ENCODE measurements around the gene ATXN10. TPM values are rescaled to one million over a fixed set of nuclear protein-coding genes. Genes with fewer than 3 reads are reported as not detected.

ATXN10 gene
- total RNA-seq, 1 donor from 2014 or later = 106 TPM

DNA sequence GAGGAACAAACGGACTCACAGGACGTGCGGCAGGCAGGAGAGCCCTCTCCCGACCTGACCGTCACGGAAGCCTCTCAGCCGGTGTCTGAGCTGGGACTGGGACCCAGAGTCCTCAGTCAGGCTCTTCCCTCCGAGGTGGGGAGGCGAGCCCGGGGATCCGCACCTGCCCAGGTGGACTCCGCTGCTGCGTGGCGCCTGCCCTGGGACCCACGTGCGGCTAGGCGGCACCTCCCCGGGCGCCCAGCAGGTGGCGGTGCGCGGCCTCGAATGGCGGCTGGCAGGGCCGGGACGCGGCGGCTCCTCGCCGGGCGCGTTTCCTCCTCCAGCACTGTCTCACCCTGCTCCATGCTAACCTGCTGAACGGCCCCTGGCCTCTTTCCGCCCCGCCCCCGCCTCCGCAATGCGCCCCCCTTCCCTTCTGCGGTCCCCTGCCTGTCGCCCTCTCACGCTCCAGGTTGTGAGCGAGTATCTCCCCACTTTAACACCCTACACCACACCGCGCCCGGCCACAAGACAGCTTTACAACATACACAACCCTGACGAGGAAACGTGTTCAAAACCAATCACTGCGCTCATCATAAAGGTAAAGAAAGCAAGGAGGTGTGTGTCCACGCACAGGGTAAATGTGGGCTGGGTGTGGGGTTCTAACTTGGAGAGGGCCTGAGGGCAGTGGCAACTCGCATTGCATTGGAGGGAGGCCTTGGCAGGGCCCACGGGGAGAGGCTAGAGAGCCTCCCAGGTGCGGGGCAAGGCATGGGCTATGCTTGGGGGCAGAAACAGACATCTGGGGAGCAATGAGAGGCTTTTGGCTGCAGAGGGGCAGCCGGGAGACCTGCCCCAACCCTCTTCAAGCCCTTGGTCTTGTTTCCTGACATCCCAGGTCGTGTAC is 25.9 kb upstream of the ATXN10 start:
- H3K9me3 ChIP-seq = no peaks in the 10 kb centered on the region
- peaks cover 26% of the 10 kb centered on the region for H3K27me3 ChIP-seq (ENCODE audit: low read depth)
- no peaks in the 10 kb centered on the region for H3K36me3 ChIP-seq
- no peak overlapping the region for H3K27ac ChIP-seq
- no peak overlapping the region for H3K4me3 ChIP-seq
- peak; percentile 98 for TF ChIP-seq CTCF (IDR thresholded peaks at IDR 0.05)
- peaks cover 10% of the 10 kb centered on the region for H3K4me1 ChIP-seq
- DNase-seq (peak; percentile 83), ATAC-seq (peak; percentile 93 to 97)
- intact Hi-C loops (cut with DNase I) = no loop called here

- H3K27me3 ChIP-seq (ENCODE audit: low read depth) = peaks cover 18% of the 10 kb centered on the region
- peaks cover 10% of the 10 kb centered on the region for H3K4me1 ChIP-seq
- ATAC-seq (no peak), DNase-seq (no peak)
- intact Hi-C loops (cut with DNase I) = no loop called here
- TF ChIP-seq CTCF (IDR thresholded peaks at IDR 0.05) = no peak
- H3K4me3 ChIP-seq = no peak overlapping the region
- no peaks in the 10 kb centered on the region for H3K36me3 ChIP-seq
- no peaks in the 10 kb centered on the region for H3K9me3 ChIP-seq
- H3K27ac ChIP-seq = no peak overlapping the region
Measured at GRCh38 chr22:45647532-45648225, 24.0 kb upstream of the ATXN10 start.

- peaks cover 10% of the 10 kb centered on the region for H3K4me1 ChIP-seq
- H3K4me3 ChIP-seq = no peak overlapping the region
- H3K9me3 ChIP-seq = no peaks in the 10 kb centered on the region
- no peaks in the 10 kb centered on the region for H3K36me3 ChIP-seq
- DNase-seq (no peak), ATAC-seq (no peak)
- no peak overlapping the region for H3K27ac ChIP-seq
- peaks cover 18% of the 10 kb centered on the region for H3K27me3 ChIP-seq (ENCODE audit: low read depth)
- intact Hi-C loops (cut with DNase I) = no loop called here
- TF ChIP-seq CTCF (IDR thresholded peaks at IDR 0.05) = no peak
Measured at GRCh38 chr22:45648301-45649117, 23.1 kb upstream of the ATXN10 start.

DNA sequence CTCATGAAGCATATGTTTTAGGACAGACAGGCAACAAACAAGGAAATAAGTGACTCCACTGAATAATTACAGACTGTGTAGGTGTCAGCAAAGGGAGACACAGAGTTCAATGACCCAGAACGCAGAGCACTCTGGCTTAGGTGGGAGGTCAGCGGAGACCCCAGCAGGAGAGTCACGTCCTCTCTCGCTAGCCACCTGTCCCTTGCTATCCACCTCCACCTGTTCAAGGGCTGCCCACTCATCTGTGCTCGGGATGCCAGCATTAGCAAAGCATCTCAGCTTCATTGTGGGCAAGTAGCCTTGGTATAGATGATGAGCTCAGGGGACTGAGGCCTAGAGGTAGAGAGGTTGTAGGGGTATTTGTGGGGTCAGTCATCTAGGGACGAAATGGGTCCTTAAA is 21.8 kb upstream of the ATXN10 start:
- Histone ChIP-seq H3K4me1 (peaks cover 10% of the 10 kb centered on the region), H3K9me3 (no peaks in the 10 kb centered on the region), H3K27ac (no peak overlapping the region), H3K36me3 (no peaks in the 10 kb centered on the region), H3K27me3 (ENCODE audit: low read depth) (peaks cover 15% of the 10 kb centered on the region), H3K4me3 (no peak overlapping the region)
- no peak for DNase-seq
- intact Hi-C loops (cut with DNase I) = no loop called here
- TF ChIP-seq CTCF (IDR thresholded peaks at IDR 0.05) = no peak
- ATAC-seq = no peak

DNA sequence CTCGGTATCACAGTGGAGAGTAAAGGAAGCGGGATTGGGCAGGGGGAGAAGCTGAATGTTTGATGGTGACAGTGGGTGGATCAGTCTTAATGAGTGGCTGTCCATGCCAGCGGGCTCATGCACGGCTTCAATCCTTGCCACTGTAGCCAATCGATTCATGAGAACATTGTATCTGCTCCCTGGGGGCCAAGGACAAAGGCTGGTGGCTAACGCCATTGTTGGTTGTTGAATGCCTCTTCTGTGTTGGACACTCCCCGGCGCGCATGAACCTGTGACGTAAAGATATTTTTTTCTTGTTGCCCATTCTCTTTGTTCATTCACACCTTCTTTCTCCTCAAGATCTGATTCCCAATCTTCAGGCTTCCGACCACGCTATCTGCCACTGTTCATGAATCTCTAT is 20.9 kb upstream of the ATXN10 start:
- H3K36me3 ChIP-seq = no peaks in the 10 kb centered on the region
- no peaks in the 10 kb centered on the region for H3K9me3 ChIP-seq
- H3K4me1 ChIP-seq = peaks cover 4% of the 10 kb centered on the region
- DNase-seq (no peak), ATAC-seq (no peak)
- no peak for TF ChIP-seq CTCF (IDR thresholded peaks at IDR 0.05)
- no peak overlapping the region for H3K4me3 ChIP-seq
- intact Hi-C loops (cut with DNase I) = no loop called here
- H3K27me3 ChIP-seq (ENCODE audit: low read depth) = peaks cover 6% of the 10 kb centered on the region
- H3K27ac ChIP-seq = no peak overlapping the region

Measured in lower lobe of right lung (tissue), 2 donors.